Measurements from ENCODE around the gene RBMS1.

The RBMS1 gene

DNA sequence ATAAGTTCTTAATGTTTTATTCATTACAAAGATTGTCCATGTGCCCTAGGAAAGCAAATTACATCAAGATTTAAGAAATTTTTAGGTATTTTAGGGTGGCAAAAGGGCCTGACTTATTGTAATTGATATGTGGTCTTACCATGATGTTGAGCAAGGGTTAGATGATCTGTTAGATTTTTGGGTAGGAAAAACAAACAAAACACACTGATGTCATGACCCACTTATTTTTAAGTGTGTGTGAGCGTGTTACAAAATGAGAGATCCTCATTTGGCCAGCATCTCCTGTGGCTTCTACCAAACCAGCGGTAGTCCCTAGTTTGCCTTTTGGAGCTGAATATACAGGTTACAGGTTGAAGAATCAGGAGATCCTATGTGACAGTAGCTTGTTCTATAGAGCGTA is 203.8 kb downstream of the RBMS1 start:
- no peak overlapping the region for H3K4me3 ChIP-seq (ENCODE audit: control insufficient read depth, low read depth, low read length)
- DNase-seq (ENCODE audit: low read depth) = peak; percentile 59
- TF ChIP-seq, protein P1, sequence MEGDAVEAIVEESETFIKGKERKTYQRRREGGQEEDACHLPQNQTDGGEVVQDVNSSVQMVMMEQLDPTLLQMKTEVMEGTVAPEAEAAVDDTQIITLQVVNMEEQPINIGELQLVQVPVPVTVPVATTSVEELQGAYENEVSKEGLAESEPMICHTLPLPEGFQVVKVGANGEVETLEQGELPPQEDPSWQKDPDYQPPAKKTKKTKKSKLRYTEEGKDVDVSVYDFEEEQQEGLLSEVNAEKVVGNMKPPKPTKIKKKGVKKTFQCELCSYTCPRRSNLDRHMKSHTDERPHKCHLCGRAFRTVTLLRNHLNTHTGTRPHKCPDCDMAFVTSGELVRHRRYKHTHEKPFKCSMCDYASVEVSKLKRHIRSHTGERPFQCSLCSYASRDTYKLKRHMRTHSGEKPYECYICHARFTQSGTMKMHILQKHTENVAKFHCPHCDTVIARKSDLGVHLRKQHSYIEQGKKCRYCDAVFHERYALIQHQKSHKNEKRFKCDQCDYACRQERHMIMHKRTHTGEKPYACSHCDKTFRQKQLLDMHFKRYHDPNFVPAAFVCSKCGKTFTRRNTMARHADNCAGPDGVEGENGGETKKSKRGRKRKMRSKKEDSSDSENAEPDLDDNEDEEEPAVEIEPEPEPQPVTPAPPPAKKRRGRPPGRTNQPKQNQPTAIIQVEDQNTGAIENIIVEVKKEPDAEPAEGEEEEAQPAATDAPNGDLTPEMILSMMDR (conservative IDR thresholded peaks at IDR 0.05; ENCODE audit: control insufficient read depth, insufficient read depth, low read depth, low read length) = no peak

DNA sequence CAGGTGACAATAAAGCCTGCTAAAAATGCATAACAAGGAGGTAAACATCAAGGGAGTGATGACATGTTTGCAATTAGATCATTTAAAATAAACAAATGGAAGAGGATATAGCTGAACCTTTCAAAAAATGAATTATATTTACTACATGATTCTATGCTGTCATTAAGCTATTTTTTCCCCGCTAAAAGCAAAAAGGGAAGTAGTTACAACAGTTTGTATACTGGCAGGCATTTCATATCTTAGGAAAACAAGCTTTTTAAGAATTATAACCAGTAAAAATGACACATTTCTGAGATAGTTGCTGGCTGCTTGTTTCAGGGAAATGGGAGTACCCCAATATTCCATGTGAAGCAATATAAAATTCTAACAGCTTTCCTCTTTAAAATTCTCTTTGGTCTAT is 204.5 kb downstream of the RBMS1 start:
- no peak for DNase-seq (ENCODE audit: low read depth)
- TF ChIP-seq, protein P1 (conservative IDR thresholded peaks at IDR 0.05; ENCODE audit: control insufficient read depth, insufficient read depth, low read depth, low read length) = no peak
- H3K4me3 ChIP-seq (ENCODE audit: control insufficient read depth, low read depth, low read length) = no peak overlapping the region

DNA sequence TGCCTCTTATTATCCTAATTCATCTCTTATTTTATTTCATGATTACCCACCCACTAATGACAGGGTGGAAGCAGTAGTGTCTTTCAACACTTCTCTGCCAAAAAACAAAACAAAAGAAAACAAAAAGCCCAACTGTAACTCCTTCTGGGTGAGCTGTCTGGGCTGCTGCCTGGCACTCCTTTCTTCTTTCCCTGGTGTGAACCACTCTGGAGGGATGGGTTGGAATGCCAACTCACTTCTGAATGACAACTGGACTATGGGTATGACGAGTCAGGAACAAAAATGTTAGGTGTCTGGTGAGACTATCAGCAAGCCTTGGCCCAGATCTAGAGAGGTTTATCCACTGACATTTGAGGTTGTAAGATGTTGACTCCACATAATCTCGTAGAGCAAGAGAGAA is 205.3 kb downstream of the RBMS1 start:
- DNase-seq (ENCODE audit: low read depth) = no peak

DNA sequence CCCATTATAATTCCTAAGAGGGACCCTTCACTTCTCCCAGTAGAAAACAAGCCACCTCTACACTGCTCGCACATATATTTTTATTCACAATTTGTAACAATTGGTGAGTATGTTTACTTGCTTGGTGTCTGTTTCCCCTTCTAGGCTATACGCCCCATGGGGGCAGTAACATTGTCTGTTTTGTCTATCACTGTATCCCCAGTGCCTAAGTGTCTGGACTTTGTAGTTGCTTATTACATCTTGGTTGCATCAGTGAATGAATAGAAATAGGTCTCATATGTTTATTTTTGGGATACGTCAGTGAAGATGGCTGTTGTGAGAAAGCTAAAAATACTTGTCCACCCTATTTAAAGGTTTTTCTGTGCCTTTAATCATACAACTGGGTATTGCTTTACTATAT is 206.1 kb downstream of the RBMS1 start:
- TF ChIP-seq, protein P1 (conservative IDR thresholded peaks at IDR 0.05; ENCODE audit: control insufficient read depth, insufficient read depth, low read depth, low read length) = no peak
- DNase-seq (ENCODE audit: low read depth) = no peak
- no peak overlapping the region for H3K4me3 ChIP-seq (ENCODE audit: control insufficient read depth, low read depth, low read length)

More for the DNA sequence above, 205.3 kb downstream of the RBMS1 start:
- TF ChIP-seq, protein P1 (conservative IDR thresholded peaks at IDR 0.05; ENCODE audit: control insufficient read depth, insufficient read depth, low read depth, low read length) = no peak
- H3K4me3 ChIP-seq (ENCODE audit: control insufficient read depth, low read depth, low read length) = no peak overlapping the region

DNA sequence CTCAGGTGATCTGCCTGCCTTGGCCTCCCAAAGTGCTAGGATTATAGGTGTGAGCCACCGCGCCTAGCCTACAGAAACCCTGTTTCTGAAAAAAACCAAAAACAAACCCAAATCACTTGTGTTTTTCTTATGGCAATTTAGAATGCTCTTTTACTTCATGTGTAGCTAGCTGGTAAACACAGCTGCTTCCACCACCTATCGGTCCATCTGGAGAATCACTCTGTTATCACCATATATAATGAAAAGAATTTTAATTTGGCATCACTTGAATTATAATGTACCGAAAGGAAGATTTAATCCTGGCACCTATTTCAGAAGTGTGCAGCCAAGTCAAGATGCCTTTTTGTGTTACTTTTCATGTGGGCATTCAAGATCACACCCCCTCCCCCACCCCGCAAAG is 207.1 kb downstream of the RBMS1 start:
- no peak for DNase-seq (ENCODE audit: low read depth)
- TF ChIP-seq, protein P1 (conservative IDR thresholded peaks at IDR 0.05; ENCODE audit: control insufficient read depth, insufficient read depth, low read depth, low read length) = no peak
- H3K4me3 ChIP-seq (ENCODE audit: control insufficient read depth, low read depth, low read length) = no peak overlapping the region

DNA sequence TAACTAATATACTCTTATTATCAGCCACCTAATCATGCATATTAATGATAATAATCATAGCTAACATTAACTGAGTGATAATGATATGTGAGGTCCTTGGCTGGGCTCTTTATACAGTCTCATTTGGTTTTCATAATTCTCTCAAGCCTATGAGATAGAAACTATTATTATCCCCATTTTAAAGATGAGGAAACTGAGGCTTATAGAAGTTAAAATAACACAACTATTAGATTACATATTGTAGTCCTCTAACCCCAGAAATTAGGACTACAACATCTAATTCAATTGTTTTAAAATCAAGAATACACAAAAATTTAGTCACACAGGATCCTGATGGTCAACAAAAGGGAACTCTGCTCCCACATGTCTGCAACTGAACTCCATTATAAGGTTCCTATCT is 209.9 kb downstream of the RBMS1 start:
- TF ChIP-seq, protein P1 (conservative IDR thresholded peaks at IDR 0.05; ENCODE audit: control insufficient read depth, insufficient read depth, low read depth, low read length) = no peak
- DNase-seq (ENCODE audit: low read depth) = no peak
- H3K4me3 ChIP-seq (ENCODE audit: control insufficient read depth, low read depth, low read length) = no peak overlapping the region

DNA sequence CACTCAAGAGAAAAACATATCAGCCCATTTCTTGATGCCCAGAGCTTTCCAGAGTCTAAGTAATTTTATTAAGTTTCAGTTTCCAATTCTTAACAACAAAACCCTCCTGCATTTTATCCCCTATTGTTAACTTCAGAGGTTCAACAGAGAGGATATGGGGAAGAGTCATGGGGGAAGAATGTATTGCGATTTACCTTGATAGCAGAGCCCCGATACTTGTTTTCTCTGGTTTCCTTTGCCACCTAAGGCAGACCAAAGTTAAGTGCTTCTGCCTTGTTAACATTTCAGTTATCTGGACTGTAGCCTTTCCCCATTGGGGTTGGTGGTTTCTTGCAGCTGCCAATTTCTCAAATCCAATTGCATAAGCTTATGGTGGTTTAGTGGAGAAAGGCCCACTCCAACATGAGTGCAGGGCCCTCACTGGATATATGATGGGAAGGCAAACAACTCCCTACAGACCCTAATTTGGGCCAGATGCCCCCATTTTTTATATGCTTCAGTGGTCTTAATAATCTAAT is 211.5 kb downstream of the RBMS1 start:
- H3K4me3 ChIP-seq (ENCODE audit: control insufficient read depth, low read depth, low read length) = no peak overlapping the region
- DNase-seq (ENCODE audit: low read depth) = peak; percentile 50
- TF ChIP-seq, protein P1 (conservative IDR thresholded peaks at IDR 0.05; ENCODE audit: control insufficient read depth, insufficient read depth, low read depth, low read length) = no peak

All from fibroblast of mammary gland (primary cell).